Measurements from ENCODE around the gene LDLR.
"Not testable (repeated sequence)": the region's sequence is repeated elsewhere in the genome, so short reads cannot be mapped to it uniquely, and the experiment has no call there.

The LDLR gene

GRCh38 chr19:11145536-11145924 lies 56.3 kb downstream of the LDLR start:
- DNase-seq = no peak

- DNase-seq = no peak
Measured at GRCh38 chr19:11148001-11148400, 58.7 kb downstream of the LDLR start.

GRCh38 chr19:11151181-11151580 lies 61.9 kb downstream of the LDLR start:
- DNase-seq = no peak

GRCh38 chr19:11152318-11153062 lies 63.2 kb downstream of the LDLR start:
- DNase-seq = no peak

- no peak for DNase-seq
Measured at GRCh38 chr19:11154683-11155047, 65.4 kb downstream of the LDLR start.

- peak; percentile 94 for DNase-seq
Measured at GRCh38 chr19:11155373-11156120, 66.3 kb downstream of the LDLR start, which contains the start of gene SPC24. Gene SPC24, minus strand, starts transcription at chr19:11155782. Its CDS starts 6 bp downstream, at chr19:11155776.

- no peak for DNase-seq
Measured at GRCh38 chr19:11159598-11160439, 70.6 kb downstream of the LDLR start.

- DNase-seq = not testable (repeated sequence)
Measured at GRCh38 chr19:11160440-11160768, 71.1 kb downstream of the LDLR start.

- no peak for DNase-seq
Measured at GRCh38 chr19:11164296-11164695, 75.0 kb downstream of the LDLR start.

- peak; percentile 92 for DNase-seq
Measured at GRCh38 chr19:11164879-11165406, 75.7 kb downstream of the LDLR start.

GRCh38 chr19:11165486-11166030 lies 76.3 kb downstream of the LDLR start:
- no peak for DNase-seq

- no peak for DNase-seq
Measured at GRCh38 chr19:11166281-11167142, 77.2 kb downstream of the LDLR start.

GRCh38 chr19:11168568-11168967 lies 79.3 kb downstream of the LDLR start:
- no peak for DNase-seq

GRCh38 chr19:11169896-11170678 lies 80.8 kb downstream of the LDLR start:
- no peak for DNase-seq

- DNase-seq = no peak
Measured at GRCh38 chr19:11171144-11171543, 81.9 kb downstream of the LDLR start.

- no peak for DNase-seq
Measured at GRCh38 chr19:11172576-11172975, 83.3 kb downstream of the LDLR start.

- no peak for DNase-seq
Measured at GRCh38 chr19:11173516-11174155, 84.4 kb downstream of the LDLR start.

GRCh38 chr19:11174336-11174735 lies 85.1 kb downstream of the LDLR start:
- DNase-seq = no peak

GRCh38 chr19:11175920-11176319 lies 86.7 kb downstream of the LDLR start:
- DNase-seq = no peak

- DNase-seq = no peak
Measured at GRCh38 chr19:11176466-11177193, 87.4 kb downstream of the LDLR start.

Measured in right forelimb (tissue), 1 donor.